ENCODE results near the gene COG2. TPM values are rescaled to one million over a fixed set of nuclear protein-coding genes. Genes with fewer than 3 reads are reported as not detected.
"Not testable (repeated sequence)": the region's sequence is repeated elsewhere in the genome, so short reads cannot be mapped to it uniquely, and the experiment has no call there.

COG2 gene
- 31.8 TPM for polyA plus RNA-seq

- peaks cover 16 to 37% (median 24%) of the 10 kb centered on the region in 3 donors for H3K4me1 Mint-ChIP-seq
- peaks cover 2% of the 10 kb centered on the region for H3K36me3 Mint-ChIP-seq
- peak within 1 kb of the TSS; percentile 82 to 97 (median 95) for H3K27ac Mint-ChIP-seq
- no peaks in the 10 kb centered on the region for H3K9me3 Mint-ChIP-seq
- H3K4me3 Mint-ChIP-seq, result peak within 1 kb of the TSS; percentile 89 to 99 (median 98)
- peaks cover 4% of the 10 kb centered on the region for H3K27me3 Mint-ChIP-seq
These were observed at the start of gene COG2 for GRCh38 chr1:230642263-230642959. COG2 (plus strand) TSS chr1:230642481; CDS start chr1:230642607, 126 bp downstream.

GRCh38 chr1:230592848-230593414, 49.4 kb upstream of the COG2 start:
- peak overlapping the region in 1 of 3 donors; percentile 61 for H3K27ac Mint-ChIP-seq
- no peak overlapping the region for H3K4me3 Mint-ChIP-seq
- no peaks in the 10 kb centered on the region for H3K4me1 Mint-ChIP-seq
- H3K27me3 Mint-ChIP-seq, result peaks cover 9% of the 10 kb centered on the region
- peaks cover 0 to 4% (median 0%) of the 10 kb centered on the region in 3 donors for H3K9me3 Mint-ChIP-seq
- no peaks in the 10 kb centered on the region for H3K36me3 Mint-ChIP-seq

GRCh38 chr1:230594214-230594773, 48.0 kb upstream of the COG2 start:
- no peaks in the 10 kb centered on the region for H3K4me1 Mint-ChIP-seq
- H3K9me3 Mint-ChIP-seq, result peaks cover 4 to 7% (median 4%) of the 10 kb centered on the region in 3 donors
- H3K36me3 Mint-ChIP-seq, result no peaks in the 10 kb centered on the region
- H3K27me3 Mint-ChIP-seq, result peaks cover 9% of the 10 kb centered on the region
- H3K4me3 Mint-ChIP-seq, result no peak overlapping the region
- no peak overlapping the region for H3K27ac Mint-ChIP-seq

GRCh38 chr1:230595181-230595580, 47.1 kb upstream of the COG2 start:
- Mint-ChIP-seq H3K27me3 (peaks cover 9% of the 10 kb centered on the region), H3K4me3 (no peak overlapping the region), H3K9me3 (peaks cover 4 to 7% (median 6%) of the 10 kb centered on the region in 3 donors), H3K4me1 (no peaks in the 10 kb centered on the region), H3K36me3 (no peaks in the 10 kb centered on the region), H3K27ac (no peak overlapping the region)

DNA sequence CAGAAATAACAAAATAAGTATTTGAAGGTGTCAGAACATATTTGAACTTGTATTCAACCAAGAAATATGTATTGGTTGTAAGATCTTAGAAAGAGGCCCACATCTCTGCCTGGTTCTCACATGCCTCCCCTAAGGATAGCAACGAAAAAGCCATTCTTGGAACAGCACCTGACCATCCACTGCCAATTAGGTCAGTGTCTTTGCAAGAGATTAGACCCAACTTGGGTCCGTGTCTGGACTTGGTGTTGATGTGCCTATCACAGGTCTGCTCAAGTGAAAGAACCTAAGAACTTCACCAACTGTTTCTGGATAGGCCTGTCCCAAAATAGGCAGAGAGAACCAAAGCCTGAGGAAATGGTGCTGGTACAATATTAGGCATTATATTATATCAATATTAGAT, 46.0 kb upstream of the COG2 start:
- H3K9me3 Mint-ChIP-seq, result peaks cover 4 to 7% (median 6%) of the 10 kb centered on the region in 3 donors
- H3K4me1 Mint-ChIP-seq, result no peaks in the 10 kb centered on the region
- no peak overlapping the region for H3K4me3 Mint-ChIP-seq
- H3K36me3 Mint-ChIP-seq, result no peaks in the 10 kb centered on the region
- peaks cover 9% of the 10 kb centered on the region for H3K27me3 Mint-ChIP-seq
- no peak overlapping the region for H3K27ac Mint-ChIP-seq

GRCh38 chr1:230598745-230599144, 43.5 kb upstream of the COG2 start:
- H3K27me3 Mint-ChIP-seq, result peaks cover 4% of the 10 kb centered on the region
- no peak overlapping the region for H3K27ac Mint-ChIP-seq
- H3K9me3 Mint-ChIP-seq, result peaks cover 6 to 7% (median 6%) of the 10 kb centered on the region in 3 donors
- H3K4me3 Mint-ChIP-seq, result no peak overlapping the region
- no peaks in the 10 kb centered on the region for H3K36me3 Mint-ChIP-seq
- no peaks in the 10 kb centered on the region for H3K4me1 Mint-ChIP-seq

DNA sequence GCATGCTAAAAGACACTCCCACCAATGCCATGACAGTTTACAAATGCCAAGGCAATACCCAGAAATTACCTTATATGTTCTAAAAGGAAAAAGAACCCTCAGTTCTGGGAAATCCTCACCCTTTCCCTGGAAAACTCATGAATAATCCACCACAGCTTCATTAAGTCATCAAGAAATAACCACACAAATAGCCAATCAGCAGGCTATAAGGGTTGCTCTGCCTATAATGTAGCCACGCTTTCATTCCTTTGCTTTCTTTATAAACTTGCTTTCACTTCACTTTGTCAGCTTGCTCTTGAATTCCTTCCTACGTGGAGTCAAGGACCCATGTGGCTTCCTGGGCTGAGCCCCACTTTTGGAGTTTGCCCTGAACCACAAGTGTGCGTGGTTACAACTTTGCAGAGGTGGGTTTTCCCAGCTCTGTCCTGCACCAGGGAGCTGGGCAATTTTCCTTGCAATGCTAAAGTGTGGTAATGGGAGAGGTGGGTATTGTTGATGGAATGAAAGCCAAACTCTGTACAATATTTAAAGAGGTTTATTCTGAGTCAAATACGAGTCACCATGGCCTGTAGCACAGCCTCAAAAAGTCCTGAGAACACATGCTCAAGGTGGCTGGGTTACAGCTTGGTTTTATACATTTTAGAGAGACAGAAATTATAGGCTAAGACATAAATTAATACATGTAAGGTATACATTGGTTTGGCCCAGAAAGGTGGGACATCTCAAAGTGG, 42.2 kb upstream of the COG2 start:
- peaks cover 3 to 7% (median 6%) of the 10 kb centered on the region in 3 donors for H3K9me3 Mint-ChIP-seq
- H3K4me3 Mint-ChIP-seq, result no peak overlapping the region
- H3K36me3 Mint-ChIP-seq, result no peaks in the 10 kb centered on the region
- H3K4me1 Mint-ChIP-seq, result no peaks in the 10 kb centered on the region
- no peak overlapping the region for H3K27ac Mint-ChIP-seq
- peaks cover 4% of the 10 kb centered on the region for H3K27me3 Mint-ChIP-seq

DNA sequence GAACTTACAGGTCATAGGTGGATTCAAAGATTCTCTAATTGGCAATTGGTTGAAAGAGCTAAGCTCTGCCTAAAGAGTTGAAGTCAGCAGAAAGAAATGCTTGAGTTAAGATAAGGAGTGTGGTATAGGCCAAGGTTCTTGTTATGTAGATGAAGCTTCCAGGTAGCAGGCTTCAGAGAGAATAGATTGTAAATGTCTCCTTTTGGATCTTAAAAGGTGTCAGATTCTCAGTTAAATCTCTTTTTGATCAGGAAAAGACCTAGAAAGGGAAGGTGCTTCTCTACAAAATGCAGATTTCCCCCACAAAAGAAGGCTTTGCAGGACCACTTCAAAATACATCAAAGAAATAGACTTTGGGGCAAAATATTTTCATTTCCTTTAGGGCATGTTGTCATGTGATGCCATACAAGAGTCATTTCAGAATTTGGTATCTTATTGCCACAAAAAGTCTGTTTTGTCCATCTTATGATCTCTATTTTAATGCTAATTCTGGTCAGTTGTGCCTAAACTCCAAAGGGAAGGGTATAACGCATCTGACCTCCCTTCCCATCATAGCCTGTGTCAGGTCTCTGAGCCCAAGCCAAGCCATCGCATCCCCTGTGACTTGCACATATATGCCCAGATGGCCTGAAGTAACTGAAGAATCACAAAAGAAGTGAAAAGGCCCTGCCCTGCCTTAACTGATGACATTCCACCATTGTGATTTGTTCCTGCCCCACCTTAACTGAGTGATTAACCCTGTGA, 41.5 kb upstream of the COG2 start:
- not testable (repeated sequence) for H3K27ac Mint-ChIP-seq, H3K27me3 Mint-ChIP-seq, H3K36me3 Mint-ChIP-seq, H3K4me3 Mint-ChIP-seq, H3K9me3 Mint-ChIP-seq, H3K4me1 Mint-ChIP-seq

GRCh38 chr1:230609208-230609607, 33.1 kb upstream of the COG2 start:
- Mint-ChIP-seq H3K9me3 (no peaks in the 10 kb centered on the region), H3K36me3 (no peaks in the 10 kb centered on the region), H3K27me3 (peaks cover 4% of the 10 kb centered on the region)

DNA sequence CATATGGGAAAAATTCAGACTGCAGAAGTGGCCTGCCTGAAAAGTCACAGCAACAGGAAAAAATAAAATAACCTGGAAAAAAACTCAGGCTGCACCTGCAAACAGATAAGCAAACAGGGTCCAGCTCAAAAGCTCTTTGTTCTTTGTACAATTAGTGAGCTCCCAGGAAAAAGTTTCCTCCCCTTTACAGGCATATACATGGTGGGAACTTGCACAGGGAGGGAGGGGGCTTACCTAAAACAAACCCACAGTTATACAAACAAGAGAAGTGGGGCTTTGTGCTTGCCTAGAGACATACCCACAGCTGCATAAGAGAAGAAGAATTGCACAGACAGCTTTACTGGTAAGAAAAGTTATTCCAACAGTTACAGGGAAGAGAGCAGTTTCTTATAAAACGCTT, 31.7 kb upstream of the COG2 start:
- no peak overlapping the region for H3K27ac Mint-ChIP-seq
- H3K9me3 Mint-ChIP-seq, result no peaks in the 10 kb centered on the region
- H3K4me1 Mint-ChIP-seq, result no peaks in the 10 kb centered on the region
- no peaks in the 10 kb centered on the region for H3K36me3 Mint-ChIP-seq
- peaks cover 4% of the 10 kb centered on the region for H3K27me3 Mint-ChIP-seq
- H3K4me3 Mint-ChIP-seq, result no peak overlapping the region

More at GRCh38 chr1:230609208-230609607, 33.1 kb upstream of the COG2 start:
- Mint-ChIP-seq H3K4me1 (no peaks in the 10 kb centered on the region), H3K4me3 (no peak overlapping the region), H3K27ac (no peak overlapping the region)

- no peaks in the 10 kb centered on the region for H3K4me1 Mint-ChIP-seq
- peaks cover 4% of the 10 kb centered on the region for H3K27me3 Mint-ChIP-seq
- no peaks in the 10 kb centered on the region for H3K36me3 Mint-ChIP-seq
- H3K4me3 Mint-ChIP-seq, result no peak overlapping the region
- H3K9me3 Mint-ChIP-seq, result no peaks in the 10 kb centered on the region
- H3K27ac Mint-ChIP-seq, result no peak overlapping the region
These were observed 31.0 kb upstream of the COG2 start for GRCh38 chr1:230611128-230611877.

GRCh38 chr1:230611878-230612235, 30.4 kb upstream of the COG2 start:
- H3K9me3 Mint-ChIP-seq, result no peaks in the 10 kb centered on the region
- H3K36me3 Mint-ChIP-seq, result no peaks in the 10 kb centered on the region
- H3K27ac Mint-ChIP-seq, result no peak overlapping the region
- no peak overlapping the region for H3K4me3 Mint-ChIP-seq
- no peaks in the 10 kb centered on the region for H3K4me1 Mint-ChIP-seq
- H3K27me3 Mint-ChIP-seq, result peaks cover 5% of the 10 kb centered on the region

DNA sequence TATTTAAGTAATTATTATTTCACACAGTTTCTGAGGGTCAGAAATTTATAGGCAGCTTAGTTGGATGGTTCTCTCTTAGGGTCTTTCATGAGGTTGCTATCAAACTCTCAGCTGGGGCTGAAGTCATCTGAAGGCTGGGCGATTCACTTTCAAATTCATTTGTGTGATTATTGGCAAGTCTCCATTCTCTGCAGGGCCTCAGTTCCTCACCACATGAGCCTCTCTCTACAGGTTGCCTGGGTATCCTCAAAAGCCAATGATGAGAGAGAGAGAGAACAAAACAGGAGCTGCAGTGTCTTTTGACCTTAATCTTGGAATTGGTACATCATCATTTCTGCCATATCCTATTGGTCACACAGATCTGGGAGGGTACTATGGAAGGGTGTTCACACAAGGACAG, 29.6 kb upstream of the COG2 start:
- no peaks in the 10 kb centered on the region for H3K36me3 Mint-ChIP-seq
- no peaks in the 10 kb centered on the region for H3K4me1 Mint-ChIP-seq
- peaks cover 5% of the 10 kb centered on the region for H3K27me3 Mint-ChIP-seq
- no peak overlapping the region for H3K4me3 Mint-ChIP-seq
- no peaks in the 10 kb centered on the region for H3K9me3 Mint-ChIP-seq
- H3K27ac Mint-ChIP-seq, result no peak overlapping the region

DNA sequence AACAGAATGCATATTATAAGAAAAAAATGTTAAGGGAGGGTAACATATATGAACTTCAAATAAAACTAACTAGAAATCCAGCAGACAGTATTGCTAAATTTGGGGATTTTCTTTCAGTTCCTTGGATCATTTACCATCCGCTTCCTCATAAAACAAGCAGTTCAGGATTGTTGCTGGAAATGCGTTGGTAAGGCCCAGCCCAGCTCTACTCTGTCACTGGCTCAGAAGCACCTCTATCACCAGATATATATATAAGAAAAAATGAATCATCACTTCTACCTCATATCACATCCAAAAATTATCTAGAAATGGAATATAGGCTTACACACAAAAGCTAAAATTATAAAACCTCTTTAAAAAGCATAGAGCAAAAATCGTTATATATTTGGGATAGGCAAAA, 28.2 kb upstream of the COG2 start:
- Mint-ChIP-seq H3K4me1 (no peaks in the 10 kb centered on the region), H3K9me3 (no peaks in the 10 kb centered on the region), H3K27me3 (peaks cover 7% of the 10 kb centered on the region), H3K36me3 (no peaks in the 10 kb centered on the region), H3K4me3 (no peak overlapping the region), H3K27ac (no peak overlapping the region)

Data from IgD-negative memory B cell (primary cell).